ENCODE measurements around the gene GSG1L.

- TF ChIP-seq PAX5 (IDR thresholded peaks at IDR 0.05; ENCODE audit: insufficient read depth, low read length, severe bottlenecking): no peak
- TF ChIP-seq POLR2A (IDR thresholded peaks at IDR 0.05; ENCODE audit: low read depth, low read length): no peak
- no peak for TF ChIP-seq POLR2AphosphoS5 (IDR thresholded peaks at IDR 0.05; ENCODE audit: low read depth, low read length)
- TF ChIP-seq TAF1 (IDR thresholded peaks at IDR 0.05; ENCODE audit: low read depth, low read length): no peak
- no peak for TF ChIP-seq POU2F2 (IDR thresholded peaks at IDR 0.05; ENCODE audit: low read depth, low read length)
- no peak for TF ChIP-seq SPI1 (IDR thresholded peaks at IDR 0.05; ENCODE audit: low read depth, low read length)
Observed at GRCh38 chr16:28062261-28062846, 1.2 kb downstream of the GSG1L start.
